ENCODE measurements around the gene C2orf76. TPM values are rescaled to one million over a fixed set of nuclear protein-coding genes. Genes with fewer than 3 reads are reported as not detected.

The C2orf76 gene
- total and polyA plus RNA-seq, 10 of the 15 experiments (the other 5 are each of a cell fraction or from before 2014, with no cell fraction given) = 14.0 to 46.1 (median 25.4) TPM

- RAD21 ChIA-PET (ENCODE audit: unreplicated experiment) = interaction anchor here (5.8 kb wide), 1 partner anchor 9 kb away, joined by 44 read pairs; no protein-coding TSS in a partner anchor
- WGBS (ENCODE audit: insufficient coverage, insufficient replicate concordance, low lambda C conversion rate, missing lambda C conversion rate) = 90% methylated on average over 6 of the region's 6 CpGs
- H3K36me3 ChIP-seq (ENCODE audit: control insufficient read depth in 2 of 2, insufficient read depth in 2 of 2, low read length in 1 of 2) = no peaks in the 10 kb centered on the region
- DNase-seq (ENCODE audit: low read depth, low spot score) (no peak), FAIRE-seq (no peak), ATAC-seq (no peak)
- peaks cover 5% of the 10 kb centered on the region for H3K79me2 ChIP-seq (ENCODE audit: control insufficient read depth, insufficient read depth, low read length)
- in situ Hi-C loops (cut with MboI) (no loop called here), intact Hi-C loops (cut with micrococcal nuclease; ENCODE audit: unreplicated experiment) (no loop called here)
- H3K4me1 ChIP-seq (ENCODE audit: control insufficient read depth, insufficient read depth, low read length) = peaks cover 21% of the 10 kb centered on the region
- H2AFZ ChIP-seq (ENCODE audit: control insufficient read depth, low read depth, low read length) = no peak overlapping the region
- POLR2A ChIA-PET = interaction anchor here (3.8 to 9.4 kb wide), 2 partner anchors 9 to 15 kb away, joined by 31 to 138 read pairs; partner anchors contain the start of genes C2orf76 and DBI
- SMC1A ChIA-PET (ENCODE audit: uncharacterized antibody, unreplicated experiment) = interaction anchor here (1.5 to 8.6 kb wide), 3 partner anchors 9 to 30 kb away, joined by 4 to 120 read pairs (median 43); partner anchors contain the start of genes C2orf76 and DBI
- peaks cover 8% of the 10 kb centered on the region; the same call in 2 of the 3 replicates for H3K9me3 ChIP-seq (replicated peaks; ENCODE audit: control insufficient read depth, insufficient read depth, low read length)
- TF ChIP-seq RELA (IDR thresholded peaks at IDR 0.05; ENCODE audit: borderline replicate concordance, partially characterized antibody) = no peak
- no peak for TF ChIP-seq DPF2 (IDR thresholded peaks at IDR 0.05)
- TF ChIP-seq MEF2A (IDR thresholded peaks at IDR 0.05; ENCODE audit: insufficient read depth, low read depth, low read length) = no peak
- no peak for TF ChIP-seq TCF7 (IDR thresholded peaks at IDR 0.05; ENCODE audit: borderline replicate concordance)
- no peak for TF ChIP-seq CREB1 (IDR thresholded peaks at IDR 0.05; ENCODE audit: low read depth)
- no peak overlapping the region for H3K27ac ChIP-seq (ENCODE audit: control insufficient read depth, insufficient read depth)
- CTCF ChIA-PET = interaction anchor here (1.0 to 4.4 kb wide), 5 partner anchors 10 to 60 kb away, joined by 3 to 31 read pairs (median 4); partner anchors contain the start of genes C2orf76 and DBI
- H3K9ac ChIP-seq (ENCODE audit: control insufficient read depth, insufficient read depth, low read length) = no peak overlapping the region
- no peaks in the 10 kb centered on the region for H3K27me3 ChIP-seq (replicated peaks in 1 of 2; ENCODE audit: control insufficient read depth in 2 of 2, insufficient read depth in 2 of 2, low read length in 1 of 2)
- no peak overlapping the region for H3K4me3 ChIP-seq
- H4K20me1 ChIP-seq (ENCODE audit: control insufficient read depth, insufficient read depth) = no peaks in the 10 kb centered on the region
- H3K4me2 ChIP-seq (ENCODE audit: control insufficient read depth, insufficient read depth) = no peak overlapping the region
- no TSS peak for BruUV-seq (replicated peaks)
These were observed 17.3 kb downstream of the C2orf76 start for GRCh38 chr2:119349289-119349688.

- 77% methylated on average over 2 of the region's 2 CpGs for WGBS (ENCODE audit: insufficient coverage, insufficient replicate concordance, low lambda C conversion rate, missing lambda C conversion rate)
- H3K9me3 ChIP-seq (replicated peaks; ENCODE audit: control insufficient read depth, insufficient read depth, low read length) = no peaks in the 10 kb centered on the region
- H3K79me2 ChIP-seq (ENCODE audit: control insufficient read depth, insufficient read depth, low read length) = no peaks in the 10 kb centered on the region
- no peak overlapping the region for H3K4me3 ChIP-seq
- DNase-seq (ENCODE audit: low read depth, low spot score) (no peak), FAIRE-seq (peak; percentile 61), ATAC-seq (no peak)
- BruUV-seq (replicated peaks) = no TSS peak
- no peak for TF ChIP-seq ZNF384 (IDR thresholded peaks at IDR 0.05; ENCODE audit: borderline replicate concordance, low read depth, low read length)
- TF ChIP-seq HSF1 (IDR thresholded peaks at IDR 0.05; ENCODE audit: low read depth, low read length) = no peak
- no peak for TF ChIP-seq TBL1XR1 (IDR thresholded peaks at IDR 0.05; ENCODE audit: low read depth, low read length)
- TF ChIP-seq MEF2B (IDR thresholded peaks at IDR 0.05; ENCODE audit: partially characterized antibody, poor library complexity, severe bottlenecking) = no peak
- TF ChIP-seq CEBPB (IDR thresholded peaks at IDR 0.05; ENCODE audit: borderline replicate concordance in 1 of 2, low read depth in 2 of 2, low read length in 2 of 2) = no peak
- TF ChIP-seq KDM1A (IDR thresholded peaks at IDR 0.05; ENCODE audit: borderline replicate concordance) = no peak
- TF ChIP-seq HDAC6 (IDR thresholded peaks at IDR 0.05; ENCODE audit: unreplicated experiment) = no peak
- TF ChIP-seq MXI1 (IDR thresholded peaks at IDR 0.05; ENCODE audit: low read depth, low read length) = no peak
- H3K4me2 ChIP-seq (ENCODE audit: control insufficient read depth, insufficient read depth) = no peak overlapping the region
- no peak overlapping the region for H2AFZ ChIP-seq (ENCODE audit: control insufficient read depth, low read depth, low read length)
- H4K20me1 ChIP-seq (ENCODE audit: control insufficient read depth, insufficient read depth) = no peaks in the 10 kb centered on the region
- H3K4me1 ChIP-seq (ENCODE audit: control insufficient read depth, insufficient read depth, low read length) = peaks cover 17% of the 10 kb centered on the region
- H3K27me3 ChIP-seq (replicated peaks in 1 of 2; ENCODE audit: control insufficient read depth in 2 of 2, insufficient read depth in 2 of 2, low read length in 1 of 2) = no peaks in the 10 kb centered on the region
- intact Hi-C loops (cut with micrococcal nuclease; ENCODE audit: unreplicated experiment) = no loop called here
- RAD21 ChIA-PET (ENCODE audit: unreplicated experiment) = no interaction called here
- SMC1A ChIA-PET (ENCODE audit: uncharacterized antibody, unreplicated experiment) = interaction anchor here (2.8 kb wide), 1 partner anchor 9 kb away, joined by 43 read pairs; no protein-coding TSS in a partner anchor
- H3K9ac ChIP-seq (ENCODE audit: control insufficient read depth, insufficient read depth, low read length) = no peak overlapping the region
- POLR2A ChIA-PET = no interaction called here
- no peaks in the 10 kb centered on the region for H3K36me3 ChIP-seq (ENCODE audit: control insufficient read depth in 2 of 2, insufficient read depth in 2 of 2, low read length in 1 of 2)
- in situ Hi-C loops (cut with MboI) = no loop called here
- CTCF ChIA-PET = no interaction called here
- H3K27ac ChIP-seq (ENCODE audit: control insufficient read depth, insufficient read depth) = no peak overlapping the region
These were observed 24.9 kb downstream of the C2orf76 start for GRCh38 chr2:119341684-119342083.

Data from GM12878 (cell line).